IPS-11a (cell line): ENCODE results near the gene ACAA2.
A peak's percentile ranks its signal among the peaks of the same experiment; 100 is the strongest.
"Not testable (repeated sequence)": the region's sequence is repeated elsewhere in the genome, so short reads cannot be mapped to it uniquely, and the experiment has no call there.

ENCODE experiments used
- H3K4me3 ChIP-seq: one replicate; pipeline ENCODE4 v1.5.1; 2013; ENCODE audit warnings: low read depth, low read length, control low read depth

The ACAA2 gene

GRCh38 chr18:49813069-49813318 is 339 bp downstream of the ACAA2 start:
- peak overlapping the region; percentile 51 for H3K4me3 ChIP-seq

- peak overlapping the region; percentile 51 for H3K4me3 ChIP-seq
Measured at GRCh38 chr18:49812286-49813068, 856 bp downstream of the ACAA2 start.

- no peak overlapping the region for H3K4me3 ChIP-seq
Measured at GRCh38 chr18:49811151-49811938, 2.0 kb downstream of the ACAA2 start.

GRCh38 chr18:49808553-49809191 is 4.7 kb downstream of the ACAA2 start:
- not testable (repeated sequence) for H3K4me3 ChIP-seq

- no peak overlapping the region for H3K4me3 ChIP-seq
Measured at GRCh38 chr18:49804096-49804495, 9.2 kb downstream of the ACAA2 start.

- H3K4me3 ChIP-seq = no peak overlapping the region
Measured at GRCh38 chr18:49802623-49803022, 10.7 kb downstream of the ACAA2 start.

GRCh38 chr18:49800491-49800890 is 12.8 kb downstream of the ACAA2 start:
- H3K4me3 ChIP-seq = not testable (repeated sequence)

GRCh38 chr18:49799806-49800205 is 13.5 kb downstream of the ACAA2 start:
- H3K4me3 ChIP-seq = not testable (repeated sequence)

GRCh38 chr18:49798001-49798400 is 15.3 kb downstream of the ACAA2 start:
- H3K4me3 ChIP-seq = no peak overlapping the region

- no peak overlapping the region for H3K4me3 ChIP-seq
Measured at GRCh38 chr18:49795612-49796552, 17.5 kb downstream of the ACAA2 start.

- H3K4me3 ChIP-seq = no peak overlapping the region
Measured at GRCh38 chr18:49794743-49795142, 18.6 kb downstream of the ACAA2 start.

- H3K4me3 ChIP-seq = not testable (repeated sequence)
Measured at GRCh38 chr18:49789560-49790134, 23.7 kb downstream of the ACAA2 start.

GRCh38 chr18:49788327-49788898 is 24.9 kb downstream of the ACAA2 start:
- H3K4me3 ChIP-seq = no peak overlapping the region

GRCh38 chr18:49786019-49786720 is 27.2 kb downstream of the ACAA2 start:
- H3K4me3 ChIP-seq = no peak overlapping the region

- no peak overlapping the region for H3K4me3 ChIP-seq
Measured at GRCh38 chr18:49784427-49785185, 28.7 kb downstream of the ACAA2 start.

- H3K4me3 ChIP-seq = not testable (repeated sequence)
Measured at GRCh38 chr18:49783631-49784030, 29.7 kb downstream of the ACAA2 start.

- H3K4me3 ChIP-seq = no peak overlapping the region
Measured at GRCh38 chr18:49778826-49779465, 34.4 kb downstream of the ACAA2 start.

- no peak overlapping the region for H3K4me3 ChIP-seq
Measured at GRCh38 chr18:49769047-49769728, 44.1 kb downstream of the ACAA2 start.
